AG09309 (cell line): Measurements from ENCODE around the gene C11orf24.

Experiments used
- DNase-seq: peaks from one replicate; pipeline ENCODE4 v3.0.0-alpha.2; 2010; ENCODE audit warnings: low read depth
- H3K4me3 ChIP-seq: 2 replicates; pipeline ENCODE4 v1.5.1; 2011; ENCODE audit warnings: mild to moderate bottlenecking, low read depth, low read length, moderate library complexity; ENCODE audit not compliant: control insufficient read depth
- TF ChIP-seq, protein P1 (sequence below): IDR thresholded peaks from 2 replicates; pipeline ENCODE4 v1.5.1; 2011; ENCODE audit warnings: mild to moderate bottlenecking, low read depth, low read length, inconsistent platforms; ENCODE audit not compliant: insufficient read depth, control insufficient read depth; ENCODE audit errors: missing control alignments

The C11orf24 gene

GRCh38 chr11:68223275-68223674, 48.5 kb downstream of the C11orf24 start:
- DNase-seq: no peak
- no peak overlapping the region for H3K4me3 ChIP-seq
- TF ChIP-seq, protein P1, sequence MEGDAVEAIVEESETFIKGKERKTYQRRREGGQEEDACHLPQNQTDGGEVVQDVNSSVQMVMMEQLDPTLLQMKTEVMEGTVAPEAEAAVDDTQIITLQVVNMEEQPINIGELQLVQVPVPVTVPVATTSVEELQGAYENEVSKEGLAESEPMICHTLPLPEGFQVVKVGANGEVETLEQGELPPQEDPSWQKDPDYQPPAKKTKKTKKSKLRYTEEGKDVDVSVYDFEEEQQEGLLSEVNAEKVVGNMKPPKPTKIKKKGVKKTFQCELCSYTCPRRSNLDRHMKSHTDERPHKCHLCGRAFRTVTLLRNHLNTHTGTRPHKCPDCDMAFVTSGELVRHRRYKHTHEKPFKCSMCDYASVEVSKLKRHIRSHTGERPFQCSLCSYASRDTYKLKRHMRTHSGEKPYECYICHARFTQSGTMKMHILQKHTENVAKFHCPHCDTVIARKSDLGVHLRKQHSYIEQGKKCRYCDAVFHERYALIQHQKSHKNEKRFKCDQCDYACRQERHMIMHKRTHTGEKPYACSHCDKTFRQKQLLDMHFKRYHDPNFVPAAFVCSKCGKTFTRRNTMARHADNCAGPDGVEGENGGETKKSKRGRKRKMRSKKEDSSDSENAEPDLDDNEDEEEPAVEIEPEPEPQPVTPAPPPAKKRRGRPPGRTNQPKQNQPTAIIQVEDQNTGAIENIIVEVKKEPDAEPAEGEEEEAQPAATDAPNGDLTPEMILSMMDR: no peak

DNA sequence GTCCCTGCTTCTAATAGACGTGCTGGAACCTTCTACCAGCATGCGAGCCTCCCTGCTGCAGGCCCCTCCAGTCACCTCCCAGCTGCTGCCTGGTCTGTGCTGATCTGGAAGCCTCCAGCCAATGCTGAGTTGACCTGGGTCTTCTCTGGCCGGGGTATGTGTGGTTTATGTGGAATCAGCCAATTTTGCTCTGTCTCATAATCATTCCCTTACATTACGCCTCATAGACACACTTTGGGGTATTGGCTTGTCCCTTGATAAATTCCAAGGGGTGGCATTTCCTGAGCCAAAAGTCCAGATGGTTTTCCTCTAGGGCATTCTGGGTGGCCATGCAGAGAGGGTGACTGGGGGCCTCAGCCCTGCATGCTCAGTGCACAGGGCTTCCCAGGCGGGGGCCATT, 50.4 kb downstream of the C11orf24 start:
- H3K4me3 ChIP-seq: no peak overlapping the region
- DNase-seq: no peak
- TF ChIP-seq, protein P1: no peak

DNA sequence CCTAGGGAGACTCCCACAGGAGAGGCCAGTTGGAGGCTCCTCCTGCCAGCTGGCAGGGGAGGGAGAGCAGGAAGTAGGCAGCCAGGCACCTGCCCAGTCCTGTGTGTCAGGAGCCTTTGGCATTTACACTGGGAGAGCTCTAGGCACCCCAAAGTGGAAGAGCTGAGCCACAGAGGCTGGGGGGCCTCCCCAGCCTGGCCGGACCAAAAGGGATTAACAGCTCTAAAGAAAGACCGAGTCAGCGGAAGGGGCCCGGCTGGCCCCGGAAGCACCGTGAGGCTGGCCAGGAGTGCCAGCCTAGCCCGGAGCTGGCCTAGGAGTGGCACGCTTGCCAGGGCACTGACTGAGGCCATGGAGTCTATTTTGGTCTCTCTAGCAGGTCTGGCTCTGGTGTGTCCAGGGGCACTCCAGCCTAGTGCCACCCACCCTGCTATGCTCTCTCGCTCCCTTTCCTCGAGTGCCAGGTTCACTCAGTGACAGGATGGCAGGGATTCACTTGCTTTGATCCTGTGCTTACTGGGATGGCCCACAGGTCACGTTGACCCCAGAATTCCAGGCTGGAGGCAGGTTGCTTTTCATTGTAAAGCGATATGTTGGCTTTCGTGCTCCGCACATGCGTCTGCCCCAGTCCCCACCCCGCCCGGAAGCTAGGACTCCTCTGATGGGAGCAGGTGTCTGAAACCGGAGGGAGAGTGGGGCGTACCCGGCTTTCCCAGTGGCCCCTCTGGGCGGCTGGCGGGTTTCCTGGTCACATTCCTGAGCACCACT, 55.4 kb downstream of the C11orf24 start:
- no peak overlapping the region for H3K4me3 ChIP-seq
- DNase-seq: no peak
- TF ChIP-seq, protein P1: no peak

DNA sequence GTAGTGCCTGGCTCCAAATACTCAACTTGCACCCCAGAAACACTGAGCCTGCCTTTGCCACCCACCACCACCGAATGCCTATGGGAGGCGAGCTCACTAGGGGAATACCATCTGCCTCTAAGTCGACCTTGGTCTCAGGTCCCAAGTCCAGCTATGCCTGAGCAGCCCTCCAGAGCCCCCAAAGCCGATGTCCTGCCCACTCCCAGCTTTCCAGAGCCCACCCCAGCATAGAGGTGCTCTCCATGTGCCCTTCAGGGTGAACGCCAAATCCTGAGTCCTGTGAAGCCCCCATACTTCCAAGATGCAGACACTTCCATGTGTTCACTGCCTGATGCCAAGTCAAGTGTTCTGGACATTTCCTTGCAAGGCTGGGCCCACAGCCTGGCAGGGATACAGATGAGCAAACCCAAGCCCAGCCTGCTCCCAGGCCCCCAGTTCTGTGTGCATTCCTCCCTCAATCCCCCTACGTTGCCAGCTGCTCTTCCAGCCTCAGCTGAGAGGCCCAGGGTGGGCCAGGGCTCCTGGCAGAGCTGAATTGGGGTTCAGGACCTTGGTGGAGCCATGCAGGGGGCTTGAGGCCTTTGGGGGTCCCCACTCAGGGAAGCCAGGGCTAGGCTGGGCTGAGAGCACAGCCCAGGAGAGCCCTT, 56.1 kb downstream of the C11orf24 start:
- TF ChIP-seq, protein P1: no peak
- DNase-seq: no peak
- H3K4me3 ChIP-seq: no peak overlapping the region

GRCh38 chr11:68215087-68215445, 56.7 kb downstream of the C11orf24 start:
- DNase-seq: no peak
- TF ChIP-seq, protein P1: no peak
- no peak overlapping the region for H3K4me3 ChIP-seq

DNA sequence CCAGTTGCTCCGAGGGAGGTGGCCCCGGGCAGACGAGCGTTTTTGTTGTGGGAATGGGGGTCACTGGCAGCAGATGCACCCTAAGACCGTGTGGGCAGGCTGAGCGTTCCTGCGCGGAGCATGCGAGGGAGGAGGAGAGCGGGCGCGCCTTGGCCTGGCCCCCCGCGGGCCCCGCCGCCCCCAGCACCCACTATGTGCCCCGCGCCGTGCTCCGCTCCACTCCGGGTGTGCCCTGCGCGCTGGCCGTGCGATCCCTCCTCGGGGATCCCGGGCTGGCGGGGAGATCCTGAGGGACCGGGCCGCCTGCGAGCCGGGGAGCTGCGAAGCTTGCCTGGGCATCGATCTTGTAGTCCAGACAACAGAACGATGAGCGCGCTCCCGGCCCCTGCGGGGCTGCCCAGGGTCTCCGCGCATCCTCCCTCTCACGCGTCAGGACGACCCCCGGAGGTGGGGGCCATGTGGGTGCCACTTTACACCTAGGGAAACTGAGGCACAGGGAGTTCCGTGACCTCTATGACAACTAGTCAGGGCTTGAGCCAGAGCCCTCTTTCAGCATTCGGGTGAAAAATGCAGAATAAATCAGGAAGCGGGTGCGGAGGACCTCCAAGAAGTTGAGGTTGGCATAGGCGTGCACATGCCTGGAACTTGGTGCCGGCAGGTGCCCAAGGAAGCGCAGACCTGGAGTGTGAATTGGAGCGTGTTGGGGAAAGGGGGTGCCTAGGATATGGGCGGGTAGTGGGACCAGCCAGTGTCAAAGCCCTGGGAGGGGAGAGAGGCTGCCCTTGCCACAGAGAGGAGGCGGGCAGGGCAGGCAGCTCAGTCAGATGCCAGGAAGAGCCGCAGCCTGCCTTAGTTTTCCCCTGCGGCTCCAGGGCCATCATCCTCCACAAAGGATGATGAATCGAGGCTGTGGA, 57.3 kb downstream of the C11orf24 start:
- TF ChIP-seq, protein P1: no peak
- no peak for DNase-seq
- H3K4me3 ChIP-seq: peak overlapping the region; percentile 59
